Mammary epithelial cell (primary cell): ENCODE data around the gene SCAP.

ENCODE experiments used
- EZH2 ChIP-seq: IDR thresholded peaks from 2 replicates; pipeline ENCODE4 v1.6.1; 2012; ENCODE audit warnings: low read length, inconsistent platforms, borderline replicate concordance
- TF ChIP-seq, protein P1 (sequence below), 2 donors: IDR thresholded peaks in 1 of 2; conservative IDR thresholded peaks in 1 of 2; 2 replicates each; pipeline ENCODE4 v1.5.1; 2011 to 2012; ENCODE audit warnings: inconsistent platforms in 2 of 2, low read length in 2 of 2, mild to moderate bottlenecking in 2 of 2, control low read depth in 1 of 2, low read depth in 1 of 2; ENCODE audit not compliant: insufficient read depth in 1 of 2; ENCODE audit errors: extremely low read depth in 1 of 2

DNA sequence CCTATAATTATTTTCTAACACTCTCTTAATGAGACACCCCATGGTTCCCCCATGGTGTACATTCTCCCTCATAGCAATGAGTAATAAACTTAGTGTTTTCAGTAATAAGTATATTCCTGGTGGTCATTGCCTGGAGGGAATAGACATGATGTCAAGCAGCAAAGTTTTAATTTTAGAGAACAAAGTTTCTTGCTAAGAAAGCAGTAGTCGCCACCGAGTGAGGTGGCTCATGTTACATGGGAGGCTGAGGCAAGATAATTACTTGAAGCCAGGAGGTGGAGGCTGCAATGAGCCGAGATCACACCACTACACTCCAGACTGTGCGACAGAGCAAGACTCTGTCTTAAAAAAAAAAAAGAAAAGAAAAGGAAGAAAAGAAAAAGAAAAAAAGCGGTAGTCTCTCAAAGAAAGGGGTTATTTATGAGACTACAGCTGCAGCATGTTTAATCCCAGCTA, 40.2 kb upstream of the SCAP start:
- TF ChIP-seq, protein P1, sequence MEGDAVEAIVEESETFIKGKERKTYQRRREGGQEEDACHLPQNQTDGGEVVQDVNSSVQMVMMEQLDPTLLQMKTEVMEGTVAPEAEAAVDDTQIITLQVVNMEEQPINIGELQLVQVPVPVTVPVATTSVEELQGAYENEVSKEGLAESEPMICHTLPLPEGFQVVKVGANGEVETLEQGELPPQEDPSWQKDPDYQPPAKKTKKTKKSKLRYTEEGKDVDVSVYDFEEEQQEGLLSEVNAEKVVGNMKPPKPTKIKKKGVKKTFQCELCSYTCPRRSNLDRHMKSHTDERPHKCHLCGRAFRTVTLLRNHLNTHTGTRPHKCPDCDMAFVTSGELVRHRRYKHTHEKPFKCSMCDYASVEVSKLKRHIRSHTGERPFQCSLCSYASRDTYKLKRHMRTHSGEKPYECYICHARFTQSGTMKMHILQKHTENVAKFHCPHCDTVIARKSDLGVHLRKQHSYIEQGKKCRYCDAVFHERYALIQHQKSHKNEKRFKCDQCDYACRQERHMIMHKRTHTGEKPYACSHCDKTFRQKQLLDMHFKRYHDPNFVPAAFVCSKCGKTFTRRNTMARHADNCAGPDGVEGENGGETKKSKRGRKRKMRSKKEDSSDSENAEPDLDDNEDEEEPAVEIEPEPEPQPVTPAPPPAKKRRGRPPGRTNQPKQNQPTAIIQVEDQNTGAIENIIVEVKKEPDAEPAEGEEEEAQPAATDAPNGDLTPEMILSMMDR (conservative IDR thresholded peaks at IDR 0.05 in 1 of 2, IDR thresholded peaks at IDR 0.05 in 1 of 2; ENCODE audit: extremely low read depth in 1 of 2, insufficient read depth in 1 of 2, low read depth in 1 of 2, low read length in 2 of 2): no peak
- no peak for TF ChIP-seq EZH2
